OCI-LY1 (cell line): ENCODE data around the gene PLA2G4B.

Experiments used
- H2AFZ ChIP-seq: fragments of 200-600 bp; sonication (generic), shearing (Covaris generic); 2 replicates; pipeline ENCODE4 v1.6.0; 2014; ENCODE audit warnings: antibody characterized with exemption, mild to moderate bottlenecking, low read length
- H3F3A ChIP-seq: fragments of 200-600 bp; sonication (generic), shearing (Covaris generic); 2 replicates; pipeline ENCODE4 v1.6.0; 2014; ENCODE audit warnings: mild to moderate bottlenecking, antibody characterized with exemption, low read length, moderate library complexity; ENCODE audit not compliant: insufficient read depth
- H3K27ac ChIP-seq: fragments of 200-600 bp; sonication (generic); 2 replicates; pipeline ENCODE4 v1.5.1; 2014; ENCODE audit warnings: low read length, mixed run types, mild to moderate bottlenecking, low read depth; ENCODE audit not compliant: poor library complexity, severe bottlenecking
- H3K27me3 ChIP-seq: fragments of 200-600 bp; sonication (generic); 2 replicates; pipeline ENCODE4 v1.6.0; 2014; ENCODE audit warnings: antibody characterized with exemption, mild to moderate bottlenecking, low read length, moderate library complexity; ENCODE audit not compliant: insufficient read depth
- H3K36me3 ChIP-seq: fragments of 200-600 bp; sonication (generic); 2 replicates; pipeline ENCODE4 v1.6.1; 2014; ENCODE audit warnings: mild to moderate bottlenecking, antibody characterized with exemption, low read length, moderate library complexity, mixed read lengths; ENCODE audit not compliant: insufficient read depth
- H3K4me1 ChIP-seq: fragments of 200-600 bp; sonication (generic); 2 replicates; pipeline ENCODE4 v1.5.1; 2014; ENCODE audit warnings: mild to moderate bottlenecking, low read length, moderate library complexity; ENCODE audit not compliant: insufficient read depth, severe bottlenecking
- H3K4me2 ChIP-seq: fragments of 200-600 bp; sonication (generic), shearing (Covaris generic); 2 replicates; pipeline ENCODE4 v1.6.1; 2014; ENCODE audit warnings: low read length
- H3K4me3 ChIP-seq: fragments of 200-600 bp; sonication (generic); 2 replicates; pipeline ENCODE4 v1.5.1; 2014; ENCODE audit warnings: low read length, low read depth, mild to moderate bottlenecking, mixed read lengths; ENCODE audit not compliant: poor library complexity, severe bottlenecking
- H3K79me2 ChIP-seq: fragments of 200-600 bp; shearing (Covaris generic); 2 replicates; pipeline ENCODE4 v1.6.1; 2016; ENCODE audit warnings: mixed run types, low read length, mixed read lengths; ENCODE audit not compliant: insufficient read depth
- H3K9ac ChIP-seq: fragments of 200-600 bp; sonication (generic), shearing (Covaris generic); 2 replicates; pipeline ENCODE4 v1.6.1; 2014; ENCODE audit warnings: mild to moderate bottlenecking, low read length, mixed read lengths
- H3K9me2 ChIP-seq: fragments of 200-600 bp; sonication (generic), shearing (Covaris generic); 2 replicates; pipeline ENCODE4 v1.6.1; 2014; ENCODE audit warnings: low read depth, mild to moderate bottlenecking, low read length, mixed read lengths
- H3K9me3 ChIP-seq: fragments of 200-600 bp; shearing (Covaris generic); 2 replicates; pipeline ENCODE4 v1.6.1; 2014; ENCODE audit warnings: low read length, mixed read lengths
- H4K20me1 ChIP-seq: fragments of 200-600 bp; sonication (generic), shearing (Covaris generic); 2 replicates; pipeline ENCODE4 v1.6.0; 2016; ENCODE audit warnings: mild to moderate bottlenecking, low read length; ENCODE audit not compliant: insufficient read depth
- EZH2 ChIP-seq: fragments of 200-600 bp; sonication (generic), shearing (Covaris generic); IDR thresholded peaks from 2 replicates; pipeline ENCODE4 v1.8.0; 2017; ENCODE audit warnings: borderline replicate concordance, mixed run types, mild to moderate bottlenecking, antibody characterized with exemption, low read length, moderate library complexity, mixed read lengths
- TF ChIP-seq, protein P1 (sequence below): fragments of 200-600 bp; sonication (generic), shearing (Covaris generic); IDR thresholded peaks from 2 replicates; pipeline ENCODE4 v1.5.1; 2017; ENCODE audit warnings: mild to moderate bottlenecking, antibody characterized with exemption, low read length, moderate library complexity, mixed read lengths

Gene PLA2G4B

GRCh38 chr15:41848631-41849030 is 10.0 kb downstream of the PLA2G4B start:
- 0 out of 2 replicates have a peak, but pooled peaks cover 6% of the 10 kb centered on the region for H3K27me3 ChIP-seq
- H3F3A ChIP-seq, result no peaks in the 10 kb centered on the region
- no peaks in the 10 kb centered on the region for H3K9me2 ChIP-seq
- H3K36me3 ChIP-seq, result peaks cover 7% of the 10 kb centered on the region
- no peaks in the 10 kb centered on the region for H3K4me1 ChIP-seq
- no peaks in the 10 kb centered on the region for H3K9me3 ChIP-seq
- H4K20me1 ChIP-seq, result no peaks in the 10 kb centered on the region
- no peak overlapping the region for H3K27ac ChIP-seq
- H3K79me2 ChIP-seq, result no peaks in the 10 kb centered on the region
- H3K9ac ChIP-seq, result no peak overlapping the region
- TF ChIP-seq, protein P1, sequence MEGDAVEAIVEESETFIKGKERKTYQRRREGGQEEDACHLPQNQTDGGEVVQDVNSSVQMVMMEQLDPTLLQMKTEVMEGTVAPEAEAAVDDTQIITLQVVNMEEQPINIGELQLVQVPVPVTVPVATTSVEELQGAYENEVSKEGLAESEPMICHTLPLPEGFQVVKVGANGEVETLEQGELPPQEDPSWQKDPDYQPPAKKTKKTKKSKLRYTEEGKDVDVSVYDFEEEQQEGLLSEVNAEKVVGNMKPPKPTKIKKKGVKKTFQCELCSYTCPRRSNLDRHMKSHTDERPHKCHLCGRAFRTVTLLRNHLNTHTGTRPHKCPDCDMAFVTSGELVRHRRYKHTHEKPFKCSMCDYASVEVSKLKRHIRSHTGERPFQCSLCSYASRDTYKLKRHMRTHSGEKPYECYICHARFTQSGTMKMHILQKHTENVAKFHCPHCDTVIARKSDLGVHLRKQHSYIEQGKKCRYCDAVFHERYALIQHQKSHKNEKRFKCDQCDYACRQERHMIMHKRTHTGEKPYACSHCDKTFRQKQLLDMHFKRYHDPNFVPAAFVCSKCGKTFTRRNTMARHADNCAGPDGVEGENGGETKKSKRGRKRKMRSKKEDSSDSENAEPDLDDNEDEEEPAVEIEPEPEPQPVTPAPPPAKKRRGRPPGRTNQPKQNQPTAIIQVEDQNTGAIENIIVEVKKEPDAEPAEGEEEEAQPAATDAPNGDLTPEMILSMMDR, result no peak
- no peak for TF ChIP-seq EZH2
- H2AFZ ChIP-seq, result no peak overlapping the region
- H3K4me2 ChIP-seq, result no peak overlapping the region
- no peak overlapping the region for H3K4me3 ChIP-seq

GRCh38 chr15:41849204-41849603 is 10.6 kb downstream of the PLA2G4B start:
- Histone ChIP-seq H3F3A (no peaks in the 10 kb centered on the region), H3K36me3 (peaks cover 7% of the 10 kb centered on the region), H3K4me2 (no peak overlapping the region), H3K9me2 (no peaks in the 10 kb centered on the region), H2AFZ (no peak overlapping the region), H3K9me3 (no peaks in the 10 kb centered on the region), H3K27me3 (0 out of 2 replicates have a peak, but pooled peaks cover 6% of the 10 kb centered on the region), H3K9ac (no peak overlapping the region), H3K4me1 (no peaks in the 10 kb centered on the region), H3K79me2 (no peaks in the 10 kb centered on the region), H3K27ac (no peak overlapping the region), H3K4me3 (no peak overlapping the region), H4K20me1 (no peaks in the 10 kb centered on the region)
- TF ChIP-seq, protein P1, result no peak
- no peak for TF ChIP-seq EZH2

DNA sequence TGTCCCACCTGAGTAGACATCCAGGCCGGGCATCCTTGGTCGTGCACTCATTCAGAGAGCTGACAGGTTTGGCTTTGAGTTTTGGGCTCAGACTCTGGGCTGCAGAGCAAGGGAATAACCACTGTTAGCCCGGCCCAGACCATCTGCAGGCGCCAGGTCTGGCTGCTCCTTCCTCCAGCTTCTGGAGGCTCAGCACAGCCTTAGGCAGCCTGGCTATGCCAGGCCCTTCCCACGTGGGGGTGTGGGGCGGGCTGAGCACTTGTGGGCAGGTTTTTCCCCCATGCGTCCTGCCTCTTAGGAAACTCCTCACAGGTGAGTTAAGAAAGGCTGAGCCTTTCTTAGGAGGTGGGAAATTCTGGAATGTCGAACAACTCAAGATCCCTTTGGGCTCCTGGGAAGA is 11.2 kb downstream of the PLA2G4B start:
- Histone ChIP-seq H3K27me3 (0 out of 2 replicates have a peak, but pooled peaks cover 6% of the 10 kb centered on the region), H3K4me3 (no peak overlapping the region), H3K79me2 (no peaks in the 10 kb centered on the region), H3K27ac (no peak overlapping the region), H3F3A (no peaks in the 10 kb centered on the region), H3K9ac (no peak overlapping the region), H3K9me2 (no peaks in the 10 kb centered on the region), H2AFZ (no peak overlapping the region), H3K4me2 (no peak overlapping the region), H3K4me1 (no peaks in the 10 kb centered on the region), H3K9me3 (no peaks in the 10 kb centered on the region), H4K20me1 (no peaks in the 10 kb centered on the region), H3K36me3 (peaks cover 7% of the 10 kb centered on the region)
- TF ChIP-seq EZH2, result no peak
- TF ChIP-seq, protein P1, result no peak
